GM21515 (cell line): ENCODE results near the gene SPTBN2.

Experiments
- ATAC-seq: cut with Tn5 transposase; IDR thresholded peaks from one replicate; pipeline ENCODE4 v1.9.1; 2021; ENCODE audit not compliant: unreplicated experiment

Gene SPTBN2

DNA sequence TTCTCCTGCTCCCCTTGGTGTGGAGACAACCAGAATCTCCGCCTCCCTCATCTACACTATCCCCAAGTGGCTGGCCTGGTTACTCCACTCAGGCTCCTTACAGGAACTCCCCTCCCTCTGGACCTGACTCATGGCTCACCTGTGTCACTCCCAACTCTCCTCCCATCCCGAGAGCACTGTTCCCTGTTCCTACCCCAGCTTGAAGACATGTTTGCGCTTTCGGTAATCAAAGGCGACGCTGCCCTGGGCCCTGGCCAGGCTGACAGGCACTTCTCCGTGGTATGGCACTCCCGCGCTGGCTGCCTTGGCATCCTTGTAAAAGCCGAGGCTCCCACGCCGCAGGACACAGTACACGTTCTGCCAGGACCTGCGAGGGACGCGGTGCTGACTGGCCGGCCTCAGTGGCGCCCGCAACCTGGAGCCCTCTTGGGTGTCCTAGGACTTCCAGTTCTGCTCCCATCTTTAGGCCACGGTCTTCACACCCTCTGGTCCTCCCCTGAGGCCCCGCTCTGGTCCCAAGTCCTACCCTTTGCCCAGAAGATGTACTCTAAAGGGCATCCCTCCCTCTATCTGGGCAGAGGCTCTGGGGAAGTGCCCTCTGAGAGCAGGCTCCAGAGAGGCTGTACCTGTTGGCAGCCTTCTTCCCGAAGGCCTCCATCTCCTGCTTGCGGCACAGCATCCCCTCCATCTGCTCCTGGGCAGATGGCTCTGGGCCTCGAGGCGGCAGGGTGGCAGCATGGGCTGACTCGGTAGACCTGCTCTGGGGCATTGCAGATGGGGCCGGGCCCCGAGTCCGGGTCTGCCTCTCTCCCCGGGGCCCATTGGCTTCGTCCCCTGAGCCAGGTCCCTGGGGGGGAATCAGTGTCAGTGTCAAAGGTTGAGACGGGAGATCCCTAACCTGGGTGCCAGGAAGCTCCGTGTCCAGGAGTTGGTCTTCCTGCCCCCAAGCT, 41.9 kb downstream of the SPTBN2 start:
- no peak for ATAC-seq

DNA sequence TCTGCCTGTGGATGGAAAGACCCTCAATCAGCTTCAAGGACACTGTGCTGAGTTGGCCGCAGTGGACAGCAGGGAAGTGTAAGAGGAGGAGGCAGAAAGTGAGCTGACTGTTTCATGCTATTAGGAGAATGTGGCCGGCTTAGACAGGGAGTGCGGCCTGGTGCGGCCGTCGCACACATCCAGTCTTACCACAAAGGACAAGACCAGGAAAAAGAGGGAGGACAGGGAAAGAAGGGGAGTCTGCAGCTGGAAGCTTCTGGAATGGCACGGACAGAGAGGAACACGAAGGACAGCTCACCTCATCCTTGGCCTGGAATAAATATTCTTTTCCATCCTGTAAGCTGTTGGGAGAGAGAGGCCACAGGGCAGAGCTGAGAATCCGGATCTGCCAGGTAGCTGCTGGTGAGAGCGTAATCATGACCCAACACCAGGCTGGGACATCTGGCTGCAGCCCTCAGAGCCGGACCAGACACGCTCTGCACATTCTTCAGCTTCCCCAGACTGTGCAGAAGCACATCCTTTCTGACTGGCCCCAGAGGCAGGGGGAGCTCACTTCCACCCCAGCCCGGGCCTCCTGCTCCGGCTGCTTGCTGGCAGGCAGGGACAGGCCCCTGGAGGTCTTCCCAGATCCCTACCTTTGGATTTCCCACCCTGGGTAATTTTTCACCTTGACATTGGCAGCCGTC, 42.8 kb downstream of the SPTBN2 start:
- no peak for ATAC-seq

DNA sequence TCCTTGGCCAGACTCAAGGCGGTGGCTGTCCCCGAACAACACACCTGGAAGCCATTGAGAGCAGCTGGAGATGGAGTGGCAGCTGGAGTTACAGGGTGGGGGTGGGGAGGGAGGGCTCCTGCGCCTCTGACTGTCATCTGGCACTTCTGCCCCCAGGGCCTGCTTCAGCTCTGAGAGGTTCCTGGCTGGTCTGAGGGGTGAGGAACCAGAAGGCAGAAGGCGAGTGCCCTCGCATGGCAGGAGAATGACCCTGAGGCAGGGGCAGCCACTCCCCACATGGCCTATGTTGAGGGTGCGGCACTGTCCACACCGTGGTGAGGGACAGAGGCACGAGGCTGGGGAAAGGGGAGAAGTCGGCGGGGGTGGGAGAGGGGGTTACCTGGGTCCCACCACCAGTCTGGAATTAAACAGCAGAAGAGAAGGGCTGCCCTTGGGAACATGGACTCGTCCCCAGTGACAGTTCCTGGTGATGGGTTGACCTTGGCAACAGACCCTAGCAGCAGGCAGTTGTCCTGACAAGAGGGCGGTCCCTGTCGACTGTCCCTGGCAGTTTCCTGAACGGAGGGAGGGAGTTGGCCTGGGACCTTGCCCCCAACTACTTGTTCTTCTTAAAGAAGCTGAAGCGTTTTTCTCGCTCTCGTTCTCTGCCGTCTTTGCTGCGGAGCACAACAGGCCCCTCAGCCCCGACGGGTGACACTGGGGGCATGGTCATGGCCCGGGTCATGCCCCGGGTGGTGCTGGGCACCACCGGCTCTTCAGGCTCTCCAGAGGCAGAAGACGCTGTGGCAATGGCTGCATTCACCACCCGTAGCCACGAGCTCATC, 43.5 kb downstream of the SPTBN2 start:
- ATAC-seq: no peak

DNA sequence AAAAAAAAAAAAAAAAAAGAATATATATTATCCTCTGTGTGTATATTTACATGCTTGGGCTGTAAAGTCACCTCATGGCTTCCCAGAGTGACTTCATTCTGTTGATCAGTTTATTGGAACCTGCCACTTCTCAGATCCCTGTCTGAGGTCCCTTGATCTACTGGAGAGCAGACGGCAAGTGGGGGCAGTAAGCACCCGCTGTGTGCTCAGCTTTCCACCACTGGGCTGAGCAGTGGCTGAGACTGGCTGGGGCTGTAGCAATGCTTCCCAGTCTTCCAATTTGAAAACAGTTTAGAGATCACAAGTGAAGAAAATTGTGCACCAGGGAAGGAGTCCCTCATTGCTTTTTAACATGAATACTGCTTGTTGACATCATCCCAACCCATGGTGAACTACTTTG, 44.4 kb downstream of the SPTBN2 start:
- no peak for ATAC-seq

DNA sequence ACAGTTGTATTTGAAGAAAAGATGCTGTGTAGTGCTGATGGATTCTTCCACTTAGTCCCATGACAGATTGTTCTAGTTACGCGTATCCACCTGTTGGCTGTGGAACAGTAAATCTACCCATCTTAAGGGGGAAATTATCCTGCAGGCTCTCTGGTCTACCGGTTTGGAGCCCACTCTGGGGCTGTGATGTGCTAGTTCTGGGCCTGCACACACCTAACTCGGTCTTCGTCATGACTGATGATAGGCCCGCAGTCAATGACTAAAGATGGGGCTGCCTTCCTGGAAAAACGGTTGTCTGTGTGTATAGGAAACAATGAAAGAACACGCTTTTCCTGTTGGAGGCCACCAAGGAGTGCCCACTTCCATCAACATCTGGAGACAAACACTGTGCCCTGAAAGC, 45.1 kb downstream of the SPTBN2 start:
- no peak for ATAC-seq

DNA sequence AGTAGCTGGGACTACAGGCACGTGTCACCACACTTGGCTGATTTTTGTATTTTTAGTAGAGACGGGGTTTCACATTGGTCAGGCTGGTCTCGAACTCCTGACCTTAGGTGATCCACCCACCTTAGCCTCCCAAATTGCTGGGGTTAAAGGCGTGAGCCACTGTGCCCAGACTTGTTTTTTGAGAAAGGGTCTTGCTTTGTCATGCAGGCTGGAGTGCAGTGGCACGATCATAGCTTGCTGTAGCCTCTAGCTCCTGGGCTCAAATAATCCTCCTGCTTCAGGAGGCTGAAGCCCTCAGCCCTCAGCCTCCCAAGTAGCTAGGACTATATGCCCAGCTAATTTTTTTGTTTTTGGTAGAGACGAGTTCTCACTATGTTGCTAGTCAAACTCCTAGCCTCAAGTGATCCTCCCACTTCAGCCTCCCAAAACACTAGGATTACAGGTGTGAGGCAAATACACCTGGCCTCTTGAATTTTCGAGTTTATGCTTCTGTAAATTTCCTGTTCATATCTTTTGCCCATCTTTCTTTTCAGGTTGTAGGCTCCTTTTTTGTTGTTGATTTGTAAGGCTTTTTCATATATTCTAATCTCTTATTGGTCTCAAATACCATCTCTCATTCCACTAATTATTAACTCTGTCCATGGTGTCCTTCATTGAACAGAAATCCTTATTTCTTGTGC, 47.9 kb downstream of the SPTBN2 start:
- no peak for ATAC-seq

DNA sequence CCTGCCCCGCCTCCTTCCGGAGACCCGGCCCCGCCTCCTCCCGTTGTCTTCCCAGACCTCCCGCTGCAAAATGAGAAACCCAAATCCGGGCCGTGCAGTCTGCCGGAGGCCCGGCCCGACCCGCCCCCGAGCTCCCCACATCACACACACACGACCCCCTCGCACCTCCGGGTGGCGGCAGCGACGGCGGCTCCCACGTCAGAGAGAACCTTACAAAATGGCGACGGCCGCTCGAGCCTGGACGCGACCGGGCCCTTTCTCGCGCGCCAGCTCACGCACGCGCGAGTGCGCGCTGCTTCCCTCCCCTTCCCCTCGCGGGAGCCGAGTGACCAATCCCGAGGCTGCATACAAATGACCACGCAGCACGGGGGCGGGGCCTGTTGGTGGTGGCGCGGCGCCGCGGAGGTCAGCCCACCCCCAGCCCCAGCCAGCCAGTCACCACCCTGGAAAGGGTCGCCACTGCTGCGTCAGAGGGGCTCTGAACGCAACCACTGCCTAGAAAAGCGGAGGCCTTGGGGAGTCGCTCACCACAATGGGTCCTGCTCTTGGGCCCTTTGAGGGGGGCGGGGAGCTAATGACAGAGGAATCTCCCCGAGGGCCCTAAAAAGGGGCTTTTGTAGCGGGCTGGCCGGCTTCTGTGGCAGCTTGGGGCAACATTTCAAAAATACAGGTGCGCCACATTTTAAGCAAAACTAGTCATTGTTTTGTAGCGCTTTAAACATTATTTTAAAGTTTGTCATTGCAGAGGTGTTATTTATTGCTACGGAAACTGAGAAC, 51.2 kb downstream of the SPTBN2 start, which contains the start of gene RBM4B:
Gene RBM4B, minus strand, starts transcription at position 289 of the 777 bp plus-strand sequence. CDS start 808 bp downstream, outside the sequence.
- ATAC-seq: peak; percentile 84

DNA sequence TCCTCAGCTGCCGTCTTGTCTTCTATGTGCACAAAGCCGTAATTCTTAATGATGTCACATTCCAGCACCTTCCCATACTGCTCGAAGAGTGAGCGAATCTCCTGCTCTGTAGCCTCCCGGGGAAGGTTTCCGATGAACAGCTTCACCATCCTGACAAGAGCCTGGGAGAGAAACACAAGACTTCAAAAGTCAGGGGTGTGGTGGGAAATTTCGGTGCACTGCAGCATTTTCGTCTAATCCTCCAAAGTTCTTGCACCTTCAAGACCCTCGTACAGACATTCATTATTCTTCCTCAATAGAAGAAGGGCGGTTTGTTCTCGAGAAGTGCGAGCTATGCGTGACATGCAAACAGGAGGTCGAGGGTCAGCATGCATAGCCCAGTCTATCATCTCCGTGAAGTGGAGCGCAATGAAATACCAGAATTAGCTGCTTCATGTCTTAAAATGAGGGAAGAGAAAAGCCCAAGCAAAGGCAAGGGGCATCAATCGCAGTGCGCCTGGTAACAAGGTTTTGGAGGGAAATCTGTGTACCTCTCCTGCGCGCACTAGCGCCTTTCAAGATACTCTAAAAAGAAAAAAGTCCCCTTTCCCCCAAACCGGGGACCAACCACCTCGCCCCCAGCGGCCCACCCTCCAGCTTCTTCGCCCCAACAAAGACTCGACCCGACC, 52.0 kb downstream of the SPTBN2 start:
- peak; percentile 44 for ATAC-seq

DNA sequence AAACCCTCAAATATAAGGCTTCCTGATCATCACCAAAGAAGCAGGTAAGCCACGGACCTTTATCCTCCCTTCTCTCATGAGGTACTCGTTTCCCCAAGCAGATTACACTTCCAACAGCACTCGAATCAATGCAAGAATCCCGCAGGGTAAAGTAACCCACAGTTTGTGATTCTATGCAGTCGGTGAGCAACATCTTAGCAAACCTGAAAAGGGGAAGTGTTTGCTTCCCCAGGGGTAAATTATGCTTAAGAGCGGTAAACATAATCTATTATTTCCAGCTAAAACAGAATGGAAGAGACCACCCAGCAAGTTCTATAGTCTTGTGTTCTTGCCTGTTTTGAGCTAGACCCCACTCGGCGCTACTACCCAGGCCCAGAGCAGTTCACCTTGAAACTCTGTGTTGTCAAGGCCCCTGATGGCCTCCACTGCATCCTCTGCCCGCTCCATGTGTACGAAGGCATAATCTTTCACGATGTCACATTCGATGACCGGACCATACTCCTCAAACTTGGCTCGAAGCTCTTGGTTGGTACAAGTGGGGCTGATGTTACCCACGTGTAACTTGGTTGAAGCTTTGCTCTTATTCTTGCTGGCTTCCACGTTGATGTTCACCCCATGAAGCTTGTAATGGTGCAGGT, 52.6 kb downstream of the SPTBN2 start:
- ATAC-seq: no peak

DNA sequence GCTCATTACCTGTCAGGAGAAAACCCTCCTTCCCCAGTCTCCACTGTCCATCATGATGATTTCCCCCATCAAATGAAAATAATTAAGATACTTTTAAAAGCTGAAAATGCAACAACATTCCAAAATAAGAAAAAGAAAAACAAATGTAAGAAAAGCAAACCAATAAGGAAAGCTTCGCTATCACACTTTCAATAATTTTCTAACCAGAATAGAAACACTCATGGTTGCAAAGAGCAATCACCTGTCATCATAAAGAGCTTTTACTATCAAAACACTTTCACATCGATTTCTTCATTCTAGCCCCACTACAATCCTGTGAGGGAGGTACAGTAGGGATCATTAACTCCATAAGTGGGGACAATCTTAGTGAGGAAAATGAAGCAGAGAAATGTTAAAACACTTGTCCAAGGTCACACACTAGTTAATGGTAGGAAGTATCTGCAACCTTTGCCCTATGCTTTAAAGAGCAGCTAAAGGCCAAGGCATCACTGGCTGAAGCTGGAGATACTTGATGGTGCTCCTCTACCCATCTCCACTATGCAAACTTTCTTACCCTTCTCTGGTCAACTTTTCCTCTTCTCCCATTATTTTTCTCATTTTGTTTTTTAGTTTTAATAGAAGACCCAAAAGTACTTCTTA, 53.9 kb downstream of the SPTBN2 start:
- ATAC-seq: no peak

DNA sequence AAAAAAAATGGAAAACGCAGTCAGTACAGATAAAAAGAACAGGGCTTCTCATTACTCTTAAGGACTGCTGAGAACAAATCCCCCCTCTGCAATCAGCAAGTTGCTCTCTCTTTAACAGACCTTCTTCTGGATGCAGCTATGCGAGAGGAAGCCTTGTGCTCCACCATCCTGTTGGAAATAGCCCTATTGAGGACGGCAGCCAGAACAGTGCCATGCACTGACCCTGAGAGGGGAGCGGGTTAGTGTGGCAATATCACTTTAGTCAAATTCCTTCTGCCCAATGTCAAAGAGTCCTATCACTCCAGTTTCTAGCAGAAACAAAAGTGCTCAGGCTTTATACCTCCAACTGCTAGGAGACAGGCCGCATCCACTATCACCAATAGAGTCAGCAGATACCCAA, 58.2 kb downstream of the SPTBN2 start:
- no peak for ATAC-seq

DNA sequence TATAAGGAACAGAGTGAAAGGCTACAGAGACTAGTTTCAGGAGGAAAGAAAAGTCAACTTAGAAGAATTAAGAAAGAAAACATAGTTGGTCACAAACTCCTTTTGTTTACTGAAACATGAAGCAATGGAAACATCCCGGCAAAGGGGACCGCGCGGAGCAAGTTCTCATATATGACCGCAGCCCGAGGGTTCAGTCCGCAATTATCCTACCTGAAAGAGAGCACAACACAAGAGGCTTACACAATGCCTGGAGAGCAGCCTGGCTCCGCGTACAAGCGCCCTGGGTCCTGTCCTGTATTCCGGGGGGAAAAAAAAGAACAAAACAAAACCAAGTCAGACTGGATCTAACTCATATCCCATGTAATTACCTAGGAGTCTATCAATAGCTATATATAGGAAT, 63.6 kb downstream of the SPTBN2 start:
- no peak for ATAC-seq

DNA sequence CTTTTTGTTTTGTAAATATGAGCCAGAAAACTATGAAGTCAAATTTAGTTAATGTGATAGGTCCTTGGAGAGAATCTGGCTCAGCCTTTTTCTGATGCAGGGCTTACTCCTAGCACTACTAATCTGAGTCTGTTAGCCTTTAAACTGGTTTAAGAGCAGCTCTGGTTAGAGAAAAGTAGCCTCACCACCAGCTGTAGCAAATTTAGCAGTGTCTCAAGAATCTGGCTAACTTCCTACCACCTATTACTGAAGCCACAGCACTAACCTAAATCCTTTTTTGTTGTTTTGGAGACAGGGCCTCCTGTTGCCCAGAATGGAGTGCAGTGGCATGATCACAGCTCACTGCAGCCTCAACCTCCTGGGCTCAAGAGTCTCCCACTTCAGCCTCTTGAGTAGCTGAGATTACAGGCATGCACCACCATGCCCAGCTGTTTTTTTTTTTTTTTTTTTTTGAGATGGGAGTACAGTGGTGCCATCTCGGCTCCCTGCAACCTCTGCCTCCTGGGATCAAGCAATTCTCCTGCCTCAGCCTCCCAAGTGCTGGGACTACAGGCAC, 65.2 kb downstream of the SPTBN2 start:
- no peak for ATAC-seq

DNA sequence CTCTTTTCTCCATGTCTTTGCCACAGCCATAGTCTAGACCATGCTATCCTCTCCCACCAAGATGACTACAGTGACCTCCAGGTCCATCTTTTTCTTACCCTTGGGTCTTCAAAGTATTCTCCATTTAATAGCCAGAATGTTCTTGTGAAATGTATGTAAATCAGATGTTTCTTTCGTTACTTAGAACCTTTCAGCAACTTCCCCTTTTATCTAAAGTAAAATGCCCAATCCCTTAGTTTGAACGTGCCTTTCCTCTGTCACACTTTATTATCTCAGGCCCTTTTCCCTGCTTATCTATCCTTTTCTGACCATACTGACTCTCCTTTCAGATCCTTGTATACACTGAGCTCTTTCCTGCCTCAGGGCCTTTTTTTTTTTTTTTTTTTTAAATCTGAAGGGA, 69.3 kb downstream of the SPTBN2 start:
- no peak for ATAC-seq

DNA sequence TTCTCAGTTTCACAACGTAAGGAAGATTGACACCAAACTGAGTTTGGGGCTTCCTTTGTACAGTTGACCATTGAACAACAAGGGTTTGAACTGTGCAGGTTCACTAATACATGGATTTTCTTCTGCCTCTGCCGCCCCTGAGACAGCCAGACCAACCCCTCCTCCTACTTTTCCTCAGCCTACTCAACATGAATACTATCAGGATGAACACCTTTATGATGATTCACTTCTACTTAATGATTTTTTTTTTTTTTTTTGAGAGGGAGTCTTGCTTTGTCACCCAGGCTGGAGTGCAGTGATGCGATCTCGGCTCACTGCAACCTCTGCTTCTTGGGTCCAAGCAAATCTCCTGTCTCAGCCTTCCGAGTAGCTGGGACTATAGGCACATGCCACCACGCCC, 75.9 kb downstream of the SPTBN2 start:
- no peak for ATAC-seq

DNA sequence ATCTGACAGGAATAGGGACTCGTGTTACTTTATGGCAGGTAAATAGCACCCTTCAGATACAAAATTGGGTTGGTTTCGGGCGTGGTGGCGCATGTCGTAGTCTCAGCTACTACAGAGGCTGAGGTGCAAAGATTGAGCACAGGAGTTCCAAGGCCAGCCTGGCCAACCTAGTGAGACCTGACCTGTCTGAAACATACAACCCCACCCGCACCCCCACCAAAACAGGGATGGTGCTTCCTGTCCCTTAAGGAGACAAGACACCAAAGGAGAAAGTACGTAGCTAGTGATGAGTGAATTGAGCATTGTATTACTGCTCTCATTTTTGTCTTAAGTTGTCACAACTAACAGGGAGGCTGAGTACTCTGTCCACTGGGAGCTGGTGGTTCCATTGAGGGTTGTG, 76.4 kb downstream of the SPTBN2 start:
- ATAC-seq: no peak

DNA sequence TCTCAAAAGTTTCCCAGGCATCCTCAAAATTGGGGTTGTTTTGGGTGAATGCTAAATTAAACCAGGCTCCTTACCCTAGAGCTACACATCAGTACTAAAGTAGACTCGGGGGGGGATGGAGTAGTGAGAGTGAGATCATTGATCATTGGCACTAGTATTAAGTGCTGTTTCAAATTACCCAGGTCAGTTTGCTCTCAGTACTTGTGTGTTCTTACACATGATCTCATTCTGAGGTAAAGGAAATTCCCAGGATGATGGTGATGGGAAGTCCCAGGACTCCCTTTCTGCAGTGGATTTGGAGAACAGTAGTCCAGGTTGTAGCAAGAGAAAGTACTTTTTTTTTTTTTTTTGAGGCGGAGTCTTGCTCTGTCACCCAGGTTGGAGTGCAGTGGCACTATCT, 78.0 kb downstream of the SPTBN2 start:
- ATAC-seq: no peak

DNA sequence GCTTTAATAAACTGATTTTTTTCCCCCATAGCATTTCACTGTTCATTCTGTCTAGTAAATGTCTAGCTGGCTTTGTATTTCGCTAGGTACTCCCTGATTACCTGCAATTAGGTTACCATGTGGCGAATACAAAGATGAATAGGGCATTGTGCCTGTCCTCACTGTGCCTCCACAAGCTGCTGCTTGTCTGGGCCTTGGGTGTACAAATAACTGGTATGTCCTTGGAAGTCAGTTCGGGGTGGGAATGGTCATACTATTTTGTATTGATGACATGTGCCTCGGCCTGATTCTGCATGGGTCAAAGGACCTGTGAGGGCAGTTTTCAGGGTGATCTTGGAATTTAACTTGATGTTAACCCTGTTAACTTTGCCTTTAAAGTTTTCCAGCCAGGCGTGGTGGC, 79.1 kb downstream of the SPTBN2 start:
- no peak for ATAC-seq
